GM21529 (cell line): ENCODE measurements around the gene TESMIN.

Source experiments
- ATAC-seq: cut with Tn5 transposase; IDR thresholded peaks from one replicate; pipeline ENCODE4 v1.9.1; 2021; ENCODE audit not compliant: unreplicated experiment

Gene TESMIN

GRCh38 chr11:68714060-68714856 lies 37.1 kb downstream of the TESMIN start:
- ATAC-seq: no peak

DNA sequence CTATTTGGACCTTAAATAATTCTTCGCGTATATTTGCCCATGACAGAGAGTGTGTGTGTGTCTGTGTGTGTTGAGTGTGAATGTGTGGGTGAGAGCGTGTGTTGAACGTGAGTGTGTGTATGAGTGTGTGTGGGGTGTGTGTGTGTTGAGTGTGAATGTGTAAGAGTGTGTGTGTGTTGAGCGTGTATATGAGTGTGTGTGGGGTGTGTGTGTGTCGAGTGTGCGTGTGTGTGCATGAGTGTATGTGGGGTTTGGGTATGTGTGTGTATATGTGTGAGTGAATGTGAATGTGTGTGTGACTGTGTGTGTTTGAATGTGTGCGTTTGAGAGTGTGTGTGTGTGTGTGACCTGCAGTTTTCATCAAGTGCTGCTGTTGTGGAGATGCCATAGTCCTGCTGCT lies 40.2 kb downstream of the TESMIN start:
- ATAC-seq: no peak

DNA sequence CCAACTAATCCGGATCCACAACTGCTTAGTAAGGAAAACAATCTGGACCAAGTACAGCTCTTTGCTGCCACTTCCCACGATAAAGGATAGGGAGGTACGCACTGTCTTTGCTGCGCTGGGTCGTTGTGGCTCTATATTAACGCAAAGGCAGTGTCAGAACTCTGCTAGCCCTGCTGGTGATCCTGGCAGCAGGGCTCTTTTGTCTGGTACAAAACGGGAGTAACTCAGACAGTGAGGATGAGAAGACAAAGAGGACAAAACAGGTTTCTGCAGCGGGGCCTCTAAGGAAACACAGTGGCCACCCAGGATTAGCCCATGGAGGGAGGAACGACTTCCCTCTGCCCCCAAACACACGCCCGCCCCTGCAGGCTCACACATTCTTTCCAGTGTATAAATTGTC lies 40.9 kb downstream of the TESMIN start:
- no peak for ATAC-seq

DNA sequence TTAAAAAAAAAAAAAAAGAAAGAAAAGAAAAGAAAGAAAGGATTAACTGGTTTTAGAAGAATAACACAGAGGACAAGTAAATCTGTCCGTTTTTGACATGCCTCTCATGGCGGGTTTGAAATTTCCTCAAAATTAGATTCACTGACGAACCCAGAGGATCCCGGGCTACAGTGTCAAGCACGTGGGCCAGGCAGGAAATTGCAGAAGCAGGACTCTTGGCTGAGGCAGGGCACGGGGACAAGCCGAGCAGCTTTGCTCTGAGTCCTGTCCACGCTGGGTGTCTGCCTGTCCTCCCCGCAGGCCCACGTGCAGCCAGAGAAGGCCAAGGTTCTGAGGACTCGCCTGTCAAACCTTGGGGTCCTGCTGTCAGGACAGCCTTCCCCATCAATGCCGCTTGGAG lies 42.3 kb downstream of the TESMIN start:
- no peak for ATAC-seq

- ATAC-seq: no peak
These were observed 43.8 kb downstream of the TESMIN start for GRCh38 chr11:68707527-68707926.

DNA sequence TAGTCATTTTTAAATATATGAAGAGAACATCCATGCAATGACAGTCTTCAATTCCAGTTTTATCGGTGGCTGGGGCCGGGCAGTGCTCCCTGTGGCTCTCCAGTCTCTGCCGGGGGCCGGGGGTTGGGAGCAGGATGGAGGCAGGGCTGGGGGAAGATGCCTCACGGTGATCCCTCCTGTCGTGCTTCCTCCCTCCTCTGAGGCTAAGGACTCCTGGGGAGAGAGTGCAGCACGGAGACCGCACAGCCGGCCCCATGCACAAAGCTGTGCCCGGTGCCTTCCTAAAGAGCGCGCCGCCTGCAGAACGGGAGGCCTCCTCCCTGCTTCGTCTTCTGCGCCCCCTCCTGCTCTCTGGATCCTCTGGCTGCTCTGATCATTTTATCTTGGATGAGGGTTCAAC lies 46.4 kb downstream of the TESMIN start:
- ATAC-seq: no peak

- no peak for ATAC-seq
These were observed 52.3 kb downstream of the TESMIN start for GRCh38 chr11:68698993-68699392.

DNA sequence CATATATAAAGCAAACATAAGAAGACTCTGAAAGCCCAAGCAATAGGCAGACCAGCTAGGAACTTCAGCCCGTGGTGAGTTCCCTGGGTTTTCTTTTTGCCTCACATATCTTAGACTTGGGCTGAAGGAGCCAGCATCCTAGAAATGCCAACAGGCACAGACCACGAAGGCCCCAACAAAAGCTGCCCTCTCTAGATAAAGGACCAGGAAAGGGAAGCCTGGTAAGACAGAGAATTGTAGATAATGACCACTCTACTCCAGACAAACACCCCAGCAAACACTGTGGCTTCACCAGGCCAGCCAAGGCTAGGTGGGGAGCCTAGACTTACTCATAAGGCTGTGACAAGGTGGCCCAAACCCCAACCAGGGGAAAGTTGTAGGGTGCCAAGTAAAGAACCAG lies 55.8 kb downstream of the TESMIN start:
- ATAC-seq: no peak

- ATAC-seq: no peak
These were observed 56.7 kb downstream of the TESMIN start for GRCh38 chr11:68694431-68695297.

- ATAC-seq: no peak
These were observed 57.8 kb downstream of the TESMIN start for GRCh38 chr11:68693484-68693882.

DNA sequence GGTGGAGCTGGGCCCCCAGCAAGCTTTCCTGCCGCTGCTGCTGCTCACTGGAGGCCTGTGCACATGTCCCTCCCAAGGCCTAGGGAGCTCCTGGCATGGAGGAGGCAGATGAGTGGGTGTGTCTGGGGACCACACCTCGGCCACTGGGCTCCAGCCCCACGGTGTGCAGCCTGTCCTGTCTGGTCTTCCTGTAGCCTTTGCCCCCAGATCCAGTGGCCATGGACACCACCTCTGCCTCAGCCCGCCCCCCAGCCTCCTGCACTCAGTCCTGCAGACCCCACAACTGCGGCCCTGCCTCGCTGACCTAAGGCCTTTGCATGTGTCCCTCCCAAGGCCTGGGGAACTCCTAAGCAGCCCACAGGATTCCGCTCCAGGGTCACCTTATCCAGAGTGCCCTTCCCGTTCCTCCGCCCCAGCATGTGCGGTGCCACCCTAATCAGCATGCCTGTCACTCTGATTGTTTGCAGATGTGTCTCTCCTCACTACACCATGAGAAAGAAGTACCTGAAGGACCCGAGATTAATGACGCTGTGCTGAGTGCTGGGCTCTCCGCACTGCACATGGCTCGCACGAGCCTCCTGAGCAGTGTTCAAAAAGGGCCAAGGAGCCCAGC lies 58.3 kb downstream of the TESMIN start:
- no peak for ATAC-seq

DNA sequence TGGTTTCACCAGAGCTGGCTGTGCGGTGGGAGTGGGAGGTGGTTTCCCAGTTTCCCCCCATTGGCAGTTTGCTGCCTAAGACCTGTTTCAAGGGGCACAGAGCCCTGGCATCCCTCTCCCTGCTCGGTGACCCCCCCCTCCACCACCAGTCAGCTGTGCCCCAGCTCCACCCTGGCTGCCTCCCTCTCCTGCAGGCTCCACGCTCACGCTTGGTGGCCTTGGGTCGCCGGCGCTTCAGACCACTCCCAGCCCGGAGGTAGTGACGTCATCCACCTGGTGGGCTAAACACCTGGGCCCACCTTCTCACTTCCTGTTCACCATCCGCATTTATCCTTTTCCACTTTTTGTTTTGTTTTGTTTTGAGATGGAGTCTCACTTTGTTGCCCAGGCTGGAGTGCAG lies 59.2 kb downstream of the TESMIN start:
- ATAC-seq: no peak

DNA sequence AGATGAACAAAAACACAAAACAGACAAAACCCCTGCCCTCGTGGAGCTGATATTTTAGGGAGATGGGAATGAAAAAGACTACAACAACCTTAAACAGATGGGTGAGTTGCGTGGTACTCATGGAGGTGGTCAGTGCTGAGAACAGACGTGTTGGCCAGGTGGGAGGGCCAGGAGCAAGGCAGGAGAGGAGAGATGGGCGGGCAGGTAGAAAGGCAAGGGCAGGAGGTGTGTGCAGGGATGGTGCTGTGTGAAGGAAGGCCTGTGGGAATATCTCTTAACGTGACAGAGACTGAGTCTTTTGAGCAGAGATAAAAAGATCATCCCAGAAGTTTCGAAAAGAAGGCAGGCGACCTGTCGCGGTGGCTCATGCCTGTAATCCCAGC lies 59.9 kb downstream of the TESMIN start:
- ATAC-seq: no peak

GRCh38 chr11:68690671-68691401 lies 60.5 kb downstream of the TESMIN start:
- no peak for ATAC-seq

GRCh38 chr11:68689737-68690625 lies 61.3 kb downstream of the TESMIN start:
- no peak for ATAC-seq

- no peak for ATAC-seq
These were observed 62.4 kb downstream of the TESMIN start for GRCh38 chr11:68688881-68689280.

- no peak for ATAC-seq
These were observed 63.3 kb downstream of the TESMIN start for GRCh38 chr11:68687986-68688385.

DNA sequence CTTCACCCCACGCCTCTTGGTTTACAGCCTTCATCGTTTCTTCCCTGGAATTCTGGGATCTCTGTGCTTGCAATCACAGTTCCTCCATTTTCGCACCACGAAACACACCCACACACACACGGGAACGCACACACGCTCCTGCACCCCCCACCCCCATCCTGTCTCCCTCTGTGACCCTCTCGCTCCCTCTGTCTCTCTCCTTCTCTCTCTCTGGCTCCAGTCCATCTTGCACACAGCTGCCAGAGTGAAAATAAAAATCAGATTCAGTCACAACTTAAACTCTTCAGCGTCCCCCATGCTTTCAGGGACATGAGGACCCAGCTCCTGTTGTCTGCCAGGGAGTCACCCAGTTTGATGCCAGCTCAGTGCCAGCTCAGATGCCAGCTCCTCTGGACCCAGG lies 64.0 kb downstream of the TESMIN start:
- no peak for ATAC-seq

- no peak for ATAC-seq
These were observed 64.8 kb downstream of the TESMIN start for GRCh38 chr11:68686486-68686885.
